ENCODE results near the gene RIMBP2.

RIMBP2 gene

DNA sequence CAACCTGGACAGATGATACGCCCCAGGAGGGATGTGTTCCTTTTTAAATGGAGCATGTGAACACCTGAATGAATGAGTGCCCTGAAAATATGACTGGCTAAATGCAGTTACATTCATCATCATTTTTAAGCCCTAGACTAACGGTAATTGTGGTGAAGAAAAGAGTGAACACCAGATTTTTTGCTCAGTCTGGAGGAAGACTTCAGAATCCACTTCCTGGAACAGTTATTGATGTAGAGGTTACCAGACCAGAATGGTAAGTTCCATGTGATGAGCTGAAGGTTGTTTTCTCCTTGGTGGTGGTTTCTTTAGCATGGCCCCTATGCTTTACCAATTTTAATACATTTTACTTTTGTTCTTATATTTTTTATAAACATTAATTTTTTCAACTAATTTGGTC, 349.1 kb downstream of the RIMBP2 start:
- Histone ChIP-seq H3K36me3 (ENCODE audit: control insufficient read depth in 4 of 4, insufficient read depth in 4 of 4, low read length in 3 of 4) (no peaks in the 10 kb centered on the region), H3K27me3 (replicated peaks in 2 of 5; ENCODE audit: control insufficient read depth in 4 of 5, insufficient read depth in 5 of 5, low read length in 4 of 5) (peaks cover 0 to 23% (median 3%) of the 10 kb centered on the region in 5 experiments), H3K4me1 (ENCODE audit: control extremely low read depth in 1 of 4, control insufficient read depth in 4 of 4, insufficient read depth in 4 of 4, low read length in 3 of 4) (no peaks in the 10 kb centered on the region), H3K4me3 (ENCODE audit: control insufficient read depth in 1 of 7, extremely low read depth in 1 of 7, insufficient read depth in 4 of 7, low read depth in 2 of 7, low read length in 6 of 7) (no peak overlapping the region), H3K9me3 (ENCODE audit: control extremely low read depth in 1 of 5, control insufficient read depth in 4 of 5, insufficient read depth in 2 of 5, low read depth in 1 of 5, low read length in 4 of 5) (no peaks in the 10 kb centered on the region), H3K27ac (ENCODE audit: insufficient read depth in 1 of 2, low read depth in 1 of 2, low read length in 2 of 2, poor library complexity in 1 of 2, severe bottlenecking in 2 of 2) (no peak overlapping the region)
- no peak for DNase-seq
- 83% methylated on average over 1 of the region's 2 CpGs for WGBS (ENCODE audit: insufficient coverage)
- ChIA-PET CTCF (no interaction called here), POLR2A (no interaction called here)

DNA sequence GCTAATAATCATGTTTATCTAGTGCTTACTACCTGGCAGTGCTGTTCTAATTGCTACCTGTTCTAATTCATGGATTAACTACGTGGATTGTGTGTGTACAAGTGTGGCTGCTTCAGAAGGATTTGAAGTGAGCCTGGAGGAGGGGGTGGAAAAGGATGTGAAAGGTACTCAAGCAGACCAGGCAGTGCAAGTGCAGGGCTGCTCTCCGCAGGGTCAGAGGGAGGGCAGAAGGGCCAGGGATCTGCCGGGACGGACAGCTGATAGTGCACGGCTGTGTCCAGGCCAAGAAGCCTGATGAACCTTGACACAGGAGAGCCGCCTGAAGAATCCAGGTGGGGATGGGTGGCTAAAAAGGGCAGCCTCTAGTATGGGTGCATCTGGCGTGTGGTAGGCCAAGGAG, 349.9 kb downstream of the RIMBP2 start:
- CTCF ChIA-PET: no interaction called here
- Histone ChIP-seq H3K9me3 (ENCODE audit: control extremely low read depth in 1 of 5, control insufficient read depth in 4 of 5, insufficient read depth in 2 of 5, low read depth in 1 of 5, low read length in 4 of 5) (no peaks in the 10 kb centered on the region), H3K4me3 (ENCODE audit: control insufficient read depth in 1 of 7, extremely low read depth in 1 of 7, insufficient read depth in 4 of 7, low read depth in 2 of 7, low read length in 6 of 7) (no peak overlapping the region), H3K4me1 (ENCODE audit: control extremely low read depth in 1 of 4, control insufficient read depth in 4 of 4, insufficient read depth in 4 of 4, low read length in 3 of 4) (no peaks in the 10 kb centered on the region), H3K36me3 (ENCODE audit: control insufficient read depth in 4 of 4, insufficient read depth in 4 of 4, low read length in 3 of 4) (no peaks in the 10 kb centered on the region), H3K27me3 (replicated peaks in 2 of 5; ENCODE audit: control insufficient read depth in 4 of 5, insufficient read depth in 5 of 5, low read length in 4 of 5) (peaks cover 0 to 20% (median 3%) of the 10 kb centered on the region in 5 experiments), H3K27ac (ENCODE audit: insufficient read depth in 1 of 2, low read depth in 1 of 2, low read length in 2 of 2, poor library complexity in 1 of 2, severe bottlenecking in 2 of 2) (no peak overlapping the region)
- WGBS (ENCODE audit: insufficient coverage): 94% methylated on average over 7 of the region's 7 CpGs
- DNase-seq: no peak
- POLR2A ChIA-PET: no interaction called here

DNA sequence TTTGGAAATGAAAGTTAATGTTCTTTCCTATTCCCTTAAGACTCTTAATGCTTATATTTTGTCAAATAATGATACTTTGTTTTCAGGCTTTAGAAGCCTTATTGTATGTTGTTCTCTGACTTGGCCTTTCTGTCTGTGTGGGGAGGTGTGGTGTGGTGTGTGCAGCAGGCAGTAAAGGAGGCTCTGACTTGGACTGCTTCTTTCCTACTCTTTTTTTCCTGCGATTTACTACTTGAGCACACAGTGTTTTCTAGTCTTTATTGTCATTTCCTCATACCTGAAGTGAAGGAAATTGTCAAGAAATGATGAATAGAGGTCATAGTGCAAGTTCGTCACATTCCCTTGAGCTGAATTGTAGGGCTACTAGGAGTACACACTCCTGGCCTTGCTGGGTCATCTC, 351.5 kb downstream of the RIMBP2 start:
- WGBS (ENCODE audit: insufficient coverage): 100% methylated on average over 1 of the region's 2 CpGs

DNA sequence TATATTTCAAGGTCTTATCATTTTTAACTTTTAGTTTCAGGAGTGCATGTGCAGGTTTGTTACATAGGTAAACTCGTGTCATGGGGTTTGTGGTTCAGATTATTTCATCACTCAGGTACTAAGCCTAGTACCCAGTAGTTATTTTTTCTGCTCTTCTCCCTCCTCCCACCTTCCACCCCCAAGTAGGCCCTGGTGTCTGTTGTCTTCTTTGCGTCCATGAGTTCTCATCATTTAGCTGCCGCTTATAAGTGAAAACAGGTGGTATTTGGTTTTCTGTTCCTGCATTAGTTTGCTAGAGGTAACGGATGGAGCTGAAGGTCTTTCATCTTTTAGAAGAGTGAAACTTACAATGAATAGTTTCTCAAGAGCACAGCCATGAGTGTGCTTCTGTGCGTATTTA, 354.0 kb downstream of the RIMBP2 start:
- DNase-seq: no peak
- Histone ChIP-seq H3K4me1 (ENCODE audit: control extremely low read depth in 1 of 4, control insufficient read depth in 4 of 4, insufficient read depth in 4 of 4, low read length in 3 of 4) (no peaks in the 10 kb centered on the region), H3K9me3 (ENCODE audit: control extremely low read depth in 1 of 5, control insufficient read depth in 4 of 5, insufficient read depth in 2 of 5, low read depth in 1 of 5, low read length in 4 of 5) (no peaks in the 10 kb centered on the region), H3K27ac (ENCODE audit: insufficient read depth in 1 of 2, low read depth in 1 of 2, low read length in 2 of 2, poor library complexity in 1 of 2, severe bottlenecking in 2 of 2) (no peak overlapping the region), H3K27me3 (replicated peaks in 2 of 5; ENCODE audit: control insufficient read depth in 4 of 5, insufficient read depth in 5 of 5, low read length in 4 of 5) (peaks cover 0 to 45% (median 9%) of the 10 kb centered on the region in 5 experiments), H3K4me3 (ENCODE audit: control insufficient read depth in 1 of 7, extremely low read depth in 1 of 7, insufficient read depth in 4 of 7, low read depth in 2 of 7, low read length in 6 of 7) (no peak overlapping the region), H3K36me3 (ENCODE audit: control insufficient read depth in 4 of 4, insufficient read depth in 4 of 4, low read length in 3 of 4) (no peaks in the 10 kb centered on the region)
- CTCF ChIA-PET: no interaction called here
- POLR2A ChIA-PET: no interaction called here
- WGBS (ENCODE audit: insufficient coverage): 95% methylated on average over 4 of the region's 5 CpGs

More for the DNA sequence above, 351.5 kb downstream of the RIMBP2 start:
- Histone ChIP-seq H3K36me3 (ENCODE audit: control insufficient read depth in 4 of 4, insufficient read depth in 4 of 4, low read length in 3 of 4) (no peaks in the 10 kb centered on the region), H3K4me1 (ENCODE audit: control extremely low read depth in 1 of 4, control insufficient read depth in 4 of 4, insufficient read depth in 4 of 4, low read length in 3 of 4) (no peaks in the 10 kb centered on the region), H3K27me3 (replicated peaks in 2 of 5; ENCODE audit: control insufficient read depth in 4 of 5, insufficient read depth in 5 of 5, low read length in 4 of 5) (peaks cover 0 to 22% (median 0%) of the 10 kb centered on the region in 5 experiments), H3K27ac (ENCODE audit: insufficient read depth in 1 of 2, low read depth in 1 of 2, low read length in 2 of 2, poor library complexity in 1 of 2, severe bottlenecking in 2 of 2) (no peak overlapping the region), H3K9me3 (ENCODE audit: control extremely low read depth in 1 of 5, control insufficient read depth in 4 of 5, insufficient read depth in 2 of 5, low read depth in 1 of 5, low read length in 4 of 5) (no peaks in the 10 kb centered on the region), H3K4me3 (ENCODE audit: control insufficient read depth in 1 of 7, extremely low read depth in 1 of 7, insufficient read depth in 4 of 7, low read depth in 2 of 7, low read length in 6 of 7) (no peak overlapping the region)
- ChIA-PET POLR2A (no interaction called here), CTCF (no interaction called here)
- no peak for DNase-seq

DNA sequence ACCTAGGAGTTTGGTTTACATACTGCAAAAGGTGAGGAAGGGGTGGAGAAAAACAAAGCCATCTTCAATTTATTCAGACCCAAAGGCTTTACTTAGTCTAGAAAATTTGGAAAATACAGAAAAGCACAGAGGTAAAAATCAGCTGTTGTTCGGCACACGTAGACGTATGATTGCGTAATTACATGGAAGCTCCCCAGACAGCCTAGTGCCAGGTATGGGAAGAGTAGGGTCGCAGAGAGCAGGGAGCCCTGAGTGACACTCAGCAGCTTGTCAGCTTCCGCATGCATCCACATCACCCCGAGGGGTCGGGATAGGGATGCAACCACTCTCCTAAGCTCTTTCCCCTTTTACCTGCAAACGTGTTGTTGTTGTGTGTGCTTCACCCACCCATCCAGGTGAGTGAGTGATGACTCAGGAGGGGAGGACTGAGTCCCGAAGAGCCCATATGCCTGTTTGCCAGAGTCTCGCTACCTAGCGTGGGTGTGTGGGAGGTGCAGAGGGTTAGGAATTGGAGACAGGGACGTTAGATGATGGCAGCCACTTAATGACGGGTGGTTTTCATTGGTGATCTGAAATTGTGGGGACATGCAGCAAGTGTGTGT, 358.3 kb downstream of the RIMBP2 start:
- CTCF ChIA-PET: interaction anchor here (0.5 kb wide), 1 partner anchor 38 kb away, joined by 3 read pairs; no protein-coding TSS in a partner anchor
- Histone ChIP-seq H3K27ac (ENCODE audit: insufficient read depth in 1 of 2, low read depth in 1 of 2, low read length in 2 of 2, poor library complexity in 1 of 2, severe bottlenecking in 2 of 2) (no peak overlapping the region), H3K4me1 (ENCODE audit: control extremely low read depth in 1 of 4, control insufficient read depth in 4 of 4, insufficient read depth in 4 of 4, low read length in 3 of 4) (no peaks in the 10 kb centered on the region), H3K4me3 (ENCODE audit: control insufficient read depth in 1 of 7, extremely low read depth in 1 of 7, insufficient read depth in 4 of 7, low read depth in 2 of 7, low read length in 6 of 7) (no peak overlapping the region), H3K9me3 (ENCODE audit: control extremely low read depth in 1 of 5, control insufficient read depth in 4 of 5, insufficient read depth in 2 of 5, low read depth in 1 of 5, low read length in 4 of 5) (no peaks in the 10 kb centered on the region), H3K36me3 (ENCODE audit: control insufficient read depth in 4 of 4, insufficient read depth in 4 of 4, low read length in 3 of 4) (no peaks in the 10 kb centered on the region), H3K27me3 (replicated peaks in 2 of 5; ENCODE audit: control insufficient read depth in 4 of 5, insufficient read depth in 5 of 5, low read length in 4 of 5) (peaks cover 3 to 69% (median 11%) of the 10 kb centered on the region in 5 experiments)
- POLR2A ChIA-PET: no interaction called here
- no peak for DNase-seq
- WGBS (ENCODE audit: insufficient coverage): 74% methylated on average over 10 of the region's 14 CpGs

DNA sequence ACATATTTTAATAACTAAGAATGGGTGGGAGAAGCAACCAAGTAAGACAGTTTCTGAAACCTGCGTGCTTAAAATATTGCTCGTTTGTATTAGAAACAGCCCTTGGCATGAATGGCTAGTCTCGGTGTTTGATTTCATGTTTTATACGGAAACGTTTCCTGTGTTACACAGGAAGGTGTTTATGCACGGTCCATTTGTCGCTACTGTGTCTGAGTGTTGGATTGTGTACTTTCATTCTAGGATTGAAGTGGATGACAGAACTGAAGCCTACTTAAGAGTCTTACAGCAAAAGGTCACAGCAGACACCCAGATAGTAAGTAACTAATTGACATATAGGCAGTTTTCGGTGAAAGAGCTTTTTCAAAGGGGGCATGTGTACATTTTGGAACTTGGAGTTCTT, 358.9 kb downstream of the RIMBP2 start:
- 87% methylated on average over 8 of the region's 8 CpGs for WGBS (ENCODE audit: insufficient coverage)
- Histone ChIP-seq H3K9me3 (ENCODE audit: control extremely low read depth in 1 of 5, control insufficient read depth in 4 of 5, insufficient read depth in 2 of 5, low read depth in 1 of 5, low read length in 4 of 5) (no peaks in the 10 kb centered on the region), H3K4me1 (ENCODE audit: control extremely low read depth in 1 of 4, control insufficient read depth in 4 of 4, insufficient read depth in 4 of 4, low read length in 3 of 4) (no peaks in the 10 kb centered on the region), H3K27me3 (replicated peaks in 2 of 5; ENCODE audit: control insufficient read depth in 4 of 5, insufficient read depth in 5 of 5, low read length in 4 of 5) (peaks cover 3 to 72% (median 11%) of the 10 kb centered on the region in 5 experiments), H3K27ac (ENCODE audit: insufficient read depth in 1 of 2, low read depth in 1 of 2, low read length in 2 of 2, poor library complexity in 1 of 2, severe bottlenecking in 2 of 2) (no peak overlapping the region), H3K36me3 (ENCODE audit: control insufficient read depth in 4 of 4, insufficient read depth in 4 of 4, low read length in 3 of 4) (no peaks in the 10 kb centered on the region), H3K4me3 (ENCODE audit: control insufficient read depth in 1 of 7, extremely low read depth in 1 of 7, insufficient read depth in 4 of 7, low read depth in 2 of 7, low read length in 6 of 7) (no peak overlapping the region)
- CTCF ChIA-PET: interaction anchor here (0.5 kb wide), 1 partner anchor 39 kb away, joined by 3 read pairs; no protein-coding TSS in a partner anchor
- no peak for DNase-seq
- POLR2A ChIA-PET: no interaction called here

DNA sequence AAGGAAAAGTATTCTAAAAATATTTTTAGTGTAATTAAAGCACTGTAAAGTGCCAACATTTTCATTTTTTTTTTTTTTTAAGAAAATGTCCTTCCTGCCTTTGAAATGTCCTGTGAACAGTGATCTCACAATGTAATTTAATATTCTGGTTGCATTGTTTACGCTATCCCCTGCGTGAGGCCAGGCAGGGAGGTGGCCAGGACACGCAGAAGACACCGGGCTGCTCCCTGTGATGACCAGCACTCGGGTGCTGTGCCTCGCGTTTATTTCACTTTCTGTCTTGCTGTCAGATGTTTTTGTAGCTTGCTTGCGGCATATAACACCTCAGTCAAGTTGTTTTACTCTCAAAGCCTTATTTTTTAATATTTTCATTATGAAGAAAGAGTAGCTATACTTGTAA, 359.9 kb downstream of the RIMBP2 start:
- peaks cover 3 to 70% (median 14%) of the 10 kb centered on the region in 5 experiments for H3K27me3 ChIP-seq (replicated peaks in 2 of 5; ENCODE audit: control insufficient read depth in 4 of 5, insufficient read depth in 5 of 5, low read length in 4 of 5)
- ChIA-PET CTCF (no interaction called here), POLR2A (no interaction called here)
- H3K36me3 ChIP-seq (ENCODE audit: control insufficient read depth in 4 of 4, insufficient read depth in 4 of 4, low read length in 3 of 4): no peaks in the 10 kb centered on the region
- no peak overlapping the region for H3K4me3 ChIP-seq (ENCODE audit: control insufficient read depth in 1 of 7, extremely low read depth in 1 of 7, insufficient read depth in 4 of 7, low read depth in 2 of 7, low read length in 6 of 7)
- DNase-seq: no peak
- no peak overlapping the region for H3K27ac ChIP-seq (ENCODE audit: insufficient read depth in 1 of 2, low read depth in 1 of 2, low read length in 2 of 2, poor library complexity in 1 of 2, severe bottlenecking in 2 of 2)
- WGBS (ENCODE audit: insufficient coverage): 78% methylated on average over 7 of the region's 8 CpGs
- no peaks in the 10 kb centered on the region for H3K4me1 ChIP-seq (ENCODE audit: control extremely low read depth in 1 of 4, control insufficient read depth in 4 of 4, insufficient read depth in 4 of 4, low read length in 3 of 4)
- no peaks in the 10 kb centered on the region for H3K9me3 ChIP-seq (ENCODE audit: control extremely low read depth in 1 of 5, control insufficient read depth in 4 of 5, insufficient read depth in 2 of 5, low read depth in 1 of 5, low read length in 4 of 5)
